Tibial artery (tissue), 4 donors: Measurements from ENCODE around the gene SEMG2.

Experiments used
- DNase-seq, 2 donors: peaks; one replicate each; pipeline ENCODE4 v3.0.0-alpha.2; 2019
- H3K27ac ChIP-seq, 2 donors: fragments of 200-600 bp; sonication (generic) in 1 of 2; 1 replicate in 1 of 2; 2 replicates in 1 of 2; pipeline ENCODE4 v1.5.1; 2018 to 2019; ENCODE audit warnings: mild to moderate bottlenecking in 1 of 2
- H3K27me3 ChIP-seq, 2 donors: fragments of 200-600 bp; sonication (generic) in 1 of 2; one replicate each; pipeline versions ENCODE4 v1.5.1 to v1.6.0; 2016 to 2019
- H3K36me3 ChIP-seq, 3 donors: fragments of 200-600 bp; sonication (generic) in 2 of 3; one replicate each; pipeline ENCODE4 v1.5.1; 2016 to 2019; ENCODE audit warnings: mild to moderate bottlenecking in 2 of 3
- H3K4me1 ChIP-seq, 4 donors: fragments of 200-600 bp; sonication (generic) in 2 of 4; 1 replicate in 3 of 4; 2 replicates in 1 of 4; pipeline ENCODE4 v1.5.1; 2016 to 2019
- H3K4me3 ChIP-seq, 2 donors: fragments of 200-600 bp; sonication (generic) in 1 of 2; 1 replicate in 1 of 2; 2 replicates in 1 of 2; pipeline ENCODE4 v1.5.1; 2018 to 2019; ENCODE audit warnings: mild to moderate bottlenecking in 2 of 2
- H3K9me3 ChIP-seq, 3 donors: fragments of 200-600 bp; sonication (generic) in 1 of 3; one replicate each; pipeline ENCODE4 v1.5.1; 2016 to 2019
- CTCF ChIP-seq, 2 experiments: fragments of 200-600 bp in 1 of 2; fragments of 450-650 bp in 1 of 2; IDR thresholded peaks; one replicate each; pipeline ENCODE4 v1.5.1; 2017 to 2019; ENCODE audit warnings: antibody characterized with exemption in 2 of 2, mild to moderate bottlenecking in 1 of 2, moderate library complexity in 1 of 2
- intact Hi-C: fragments of 100-400 bp; cut with DNase I; formaldehyde crosslinking; loops from one replicate; pipeline ENCODE4 v1.15.0; 2023; ENCODE audit warnings: low total_unique reads

Gene SEMG2

GRCh38 chr20:45181639-45182038 lies 39.5 kb upstream of the SEMG2 start:
- Histone ChIP-seq H3K36me3 (no peaks in the 10 kb centered on the region), H3K27ac (no peak overlapping the region), H3K4me1 (no peaks in the 10 kb centered on the region), H3K4me3 (no peak overlapping the region), H3K9me3 (no peaks in the 10 kb centered on the region), H3K27me3 (no peaks in the 10 kb centered on the region)
- intact Hi-C loops: no loop called here
- TF ChIP-seq CTCF (IDR thresholded peaks at IDR 0.05): no peak
- no peak for DNase-seq

GRCh38 chr20:45183084-45183483 lies 38.1 kb upstream of the SEMG2 start:
- Histone ChIP-seq H3K27ac (no peak overlapping the region), H3K36me3 (no peaks in the 10 kb centered on the region), H3K4me1 (no peaks in the 10 kb centered on the region), H3K9me3 (no peaks in the 10 kb centered on the region), H3K4me3 (no peak overlapping the region), H3K27me3 (no peaks in the 10 kb centered on the region)
- no peak for TF ChIP-seq CTCF (IDR thresholded peaks at IDR 0.05)
- intact Hi-C loops: no loop called here
- no peak for DNase-seq

GRCh38 chr20:45187693-45188092 lies 33.5 kb upstream of the SEMG2 start:
- Histone ChIP-seq H3K36me3 (no peaks in the 10 kb centered on the region), H3K27me3 (no peaks in the 10 kb centered on the region), H3K4me1 (no peaks in the 10 kb centered on the region), H3K27ac (no peak overlapping the region), H3K9me3 (no peaks in the 10 kb centered on the region), H3K4me3 (no peak overlapping the region)
- DNase-seq: no peak
- no peak for TF ChIP-seq CTCF (IDR thresholded peaks at IDR 0.05)
- intact Hi-C loops: no loop called here

GRCh38 chr20:45189067-45189609 lies 32.0 kb upstream of the SEMG2 start:
- H3K36me3 ChIP-seq: no peaks in the 10 kb centered on the region

GRCh38 chr20:45189861-45190260 lies 31.3 kb upstream of the SEMG2 start:
- Histone ChIP-seq H3K36me3 (no peaks in the 10 kb centered on the region), H3K27ac (no peak overlapping the region), H3K4me1 (no peaks in the 10 kb centered on the region), H3K4me3 (no peak overlapping the region), H3K9me3 (no peaks in the 10 kb centered on the region), H3K27me3 (no peaks in the 10 kb centered on the region)
- intact Hi-C loops: no loop called here
- DNase-seq: no peak
- no peak for TF ChIP-seq CTCF (IDR thresholded peaks at IDR 0.05)

More at GRCh38 chr20:45189067-45189609, 32.0 kb upstream of the SEMG2 start:
- H3K4me1 ChIP-seq: no peaks in the 10 kb centered on the region
- no peaks in the 10 kb centered on the region for H3K9me3 ChIP-seq
- no peak for DNase-seq
- no peak overlapping the region for H3K4me3 ChIP-seq
- intact Hi-C loops: no loop called here
- H3K27me3 ChIP-seq: no peaks in the 10 kb centered on the region
- TF ChIP-seq CTCF (IDR thresholded peaks at IDR 0.05): no peak
- H3K27ac ChIP-seq: no peak overlapping the region

DNA sequence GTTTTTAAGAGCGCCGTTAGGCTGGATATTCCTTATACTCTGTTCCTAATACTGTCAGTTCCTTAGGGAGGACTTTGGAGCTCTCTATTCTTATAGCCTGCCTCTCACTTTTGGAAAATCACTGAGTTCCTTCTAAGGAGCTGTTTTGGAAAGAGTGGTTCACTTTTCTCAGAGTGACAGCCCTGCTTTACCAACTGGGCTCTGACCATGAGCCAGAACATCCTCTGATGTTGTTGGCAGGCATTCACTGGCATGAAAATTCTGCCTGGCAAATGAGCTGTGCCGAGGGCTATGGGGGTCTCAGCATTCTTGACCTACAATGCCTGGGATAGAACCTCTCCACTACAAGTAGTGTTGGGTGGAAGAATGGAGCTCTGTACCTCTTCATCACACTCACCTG lies 29.2 kb upstream of the SEMG2 start:
- Histone ChIP-seq H3K4me3 (no peak overlapping the region), H3K4me1 (no peaks in the 10 kb centered on the region), H3K27me3 (no peaks in the 10 kb centered on the region), H3K9me3 (no peaks in the 10 kb centered on the region), H3K27ac (no peak overlapping the region), H3K36me3 (no peaks in the 10 kb centered on the region)
- no peak for DNase-seq
- no peak for TF ChIP-seq CTCF (IDR thresholded peaks at IDR 0.05)
- intact Hi-C loops: no loop called here
